ENCODE data around the gene BSDC1.

The BSDC1 gene

DNA sequence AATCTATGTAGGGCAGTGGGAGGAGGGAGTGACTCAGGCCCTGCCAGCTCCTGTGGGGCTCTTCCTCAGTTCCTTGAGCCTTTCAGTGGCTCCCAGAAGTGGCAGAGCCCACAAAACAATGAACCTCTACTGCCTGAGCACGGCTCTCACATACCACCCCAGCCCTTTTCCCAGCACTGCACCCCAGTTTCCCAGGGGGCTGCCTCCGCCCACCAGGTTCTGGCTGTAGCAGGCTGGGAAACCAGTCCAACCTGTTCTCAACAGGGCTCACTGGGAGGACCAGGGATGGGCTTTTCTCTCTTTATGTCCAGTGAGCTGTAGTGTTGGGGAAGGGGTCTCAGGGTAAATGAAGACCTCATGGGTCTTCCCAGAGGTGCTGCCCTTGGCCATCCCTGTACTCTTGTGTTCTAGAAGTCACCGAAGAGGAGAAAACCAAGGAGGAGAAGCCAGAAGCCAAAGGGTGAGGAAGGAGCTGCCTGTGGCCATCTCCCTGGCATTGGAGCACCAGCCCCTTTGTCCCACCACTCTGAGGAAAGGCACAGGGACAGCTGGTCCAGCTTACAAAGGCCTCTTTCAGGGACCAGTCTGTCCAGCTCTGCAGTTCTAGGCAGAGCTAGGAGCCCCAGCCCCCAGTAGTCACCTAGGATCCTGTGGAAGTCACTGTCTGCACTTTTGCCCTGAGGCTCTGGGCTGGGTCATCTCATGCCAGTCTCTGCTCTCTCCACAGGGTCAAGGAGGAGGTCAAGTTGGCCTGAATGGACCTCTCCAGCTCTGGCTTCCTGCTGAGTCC is 61.8 kb downstream of the BSDC1 start:
- Histone ChIP-seq H3K4me3 (ENCODE audit: low read depth, low read length) (no peak overlapping the region), H3K27ac (no peak overlapping the region), H3K9me3 (ENCODE audit: severe bottlenecking) (no peaks in the 10 kb centered on the region), H3K36me3 (peaks cover 77% of the 10 kb centered on the region), H3K27me3 (ENCODE audit: insufficient read depth, low read depth, severe bottlenecking) (no peaks in the 10 kb centered on the region)
- no peak for DNase-seq
- TF ChIP-seq, protein P1, sequence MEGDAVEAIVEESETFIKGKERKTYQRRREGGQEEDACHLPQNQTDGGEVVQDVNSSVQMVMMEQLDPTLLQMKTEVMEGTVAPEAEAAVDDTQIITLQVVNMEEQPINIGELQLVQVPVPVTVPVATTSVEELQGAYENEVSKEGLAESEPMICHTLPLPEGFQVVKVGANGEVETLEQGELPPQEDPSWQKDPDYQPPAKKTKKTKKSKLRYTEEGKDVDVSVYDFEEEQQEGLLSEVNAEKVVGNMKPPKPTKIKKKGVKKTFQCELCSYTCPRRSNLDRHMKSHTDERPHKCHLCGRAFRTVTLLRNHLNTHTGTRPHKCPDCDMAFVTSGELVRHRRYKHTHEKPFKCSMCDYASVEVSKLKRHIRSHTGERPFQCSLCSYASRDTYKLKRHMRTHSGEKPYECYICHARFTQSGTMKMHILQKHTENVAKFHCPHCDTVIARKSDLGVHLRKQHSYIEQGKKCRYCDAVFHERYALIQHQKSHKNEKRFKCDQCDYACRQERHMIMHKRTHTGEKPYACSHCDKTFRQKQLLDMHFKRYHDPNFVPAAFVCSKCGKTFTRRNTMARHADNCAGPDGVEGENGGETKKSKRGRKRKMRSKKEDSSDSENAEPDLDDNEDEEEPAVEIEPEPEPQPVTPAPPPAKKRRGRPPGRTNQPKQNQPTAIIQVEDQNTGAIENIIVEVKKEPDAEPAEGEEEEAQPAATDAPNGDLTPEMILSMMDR (IDR thresholded peaks at IDR 0.05; ENCODE audit: low read depth, low read length), result no peak

DNA sequence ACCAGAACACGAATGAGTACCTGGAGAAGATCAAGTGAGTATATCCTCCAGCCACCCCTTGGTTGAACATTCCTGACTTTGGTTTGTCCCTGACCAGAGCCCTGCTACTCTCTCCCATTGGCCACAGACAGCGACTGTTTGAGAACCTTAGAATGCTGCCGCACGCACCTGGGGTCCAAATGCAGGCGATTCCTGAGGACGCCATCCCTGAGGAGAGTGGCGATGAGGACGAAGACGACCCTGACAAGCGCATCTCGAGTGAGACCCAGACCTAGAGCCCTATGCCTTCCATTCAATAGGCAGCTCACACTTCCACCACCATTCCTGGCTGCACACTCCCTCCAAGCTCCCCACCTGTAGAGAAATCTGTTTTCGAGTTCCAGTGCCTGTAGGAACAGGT is 62.7 kb downstream of the BSDC1 start:
- H3K36me3 ChIP-seq, result peaks cover 85% of the 10 kb centered on the region
- TF ChIP-seq, protein P1 (IDR thresholded peaks at IDR 0.05; ENCODE audit: low read depth, low read length), result no peak
- H3K4me3 ChIP-seq (ENCODE audit: low read depth, low read length), result no peak overlapping the region
- H3K9me3 ChIP-seq (ENCODE audit: severe bottlenecking), result no peaks in the 10 kb centered on the region
- H3K27ac ChIP-seq, result no peak overlapping the region
- no peak for DNase-seq
- no peaks in the 10 kb centered on the region for H3K27me3 ChIP-seq (ENCODE audit: insufficient read depth, low read depth, severe bottlenecking)

DNA sequence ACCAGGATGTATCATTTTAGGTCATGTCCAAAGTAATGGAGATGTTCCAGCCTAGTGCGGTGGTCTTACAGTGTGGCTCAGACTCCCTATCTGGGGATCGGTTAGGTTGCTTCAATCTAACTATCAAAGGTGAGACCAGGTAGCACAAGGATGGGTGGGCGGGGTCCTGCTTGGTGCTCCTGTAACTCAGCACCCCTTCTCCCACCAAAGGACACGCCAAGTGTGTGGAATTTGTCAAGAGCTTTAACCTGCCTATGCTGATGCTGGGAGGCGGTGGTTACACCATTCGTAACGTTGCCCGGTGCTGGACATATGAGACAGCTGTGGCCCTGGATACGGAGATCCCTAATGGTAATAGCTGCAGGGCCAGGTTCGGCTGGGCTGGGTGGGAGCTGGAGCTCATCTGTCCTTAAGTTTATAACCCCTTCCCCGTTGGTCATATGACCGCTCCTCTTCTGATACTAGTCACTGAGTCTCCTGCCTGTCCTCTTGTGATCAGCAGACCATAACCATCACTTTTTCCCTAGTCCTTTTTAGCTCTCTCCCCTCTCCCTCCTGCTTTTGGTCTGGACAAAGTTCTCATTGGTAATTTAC is 63.6 kb downstream of the BSDC1 start:
- TF ChIP-seq, protein P1 (IDR thresholded peaks at IDR 0.05; ENCODE audit: low read depth, low read length), result no peak
- peaks cover 93% of the 10 kb centered on the region for H3K36me3 ChIP-seq

DNA sequence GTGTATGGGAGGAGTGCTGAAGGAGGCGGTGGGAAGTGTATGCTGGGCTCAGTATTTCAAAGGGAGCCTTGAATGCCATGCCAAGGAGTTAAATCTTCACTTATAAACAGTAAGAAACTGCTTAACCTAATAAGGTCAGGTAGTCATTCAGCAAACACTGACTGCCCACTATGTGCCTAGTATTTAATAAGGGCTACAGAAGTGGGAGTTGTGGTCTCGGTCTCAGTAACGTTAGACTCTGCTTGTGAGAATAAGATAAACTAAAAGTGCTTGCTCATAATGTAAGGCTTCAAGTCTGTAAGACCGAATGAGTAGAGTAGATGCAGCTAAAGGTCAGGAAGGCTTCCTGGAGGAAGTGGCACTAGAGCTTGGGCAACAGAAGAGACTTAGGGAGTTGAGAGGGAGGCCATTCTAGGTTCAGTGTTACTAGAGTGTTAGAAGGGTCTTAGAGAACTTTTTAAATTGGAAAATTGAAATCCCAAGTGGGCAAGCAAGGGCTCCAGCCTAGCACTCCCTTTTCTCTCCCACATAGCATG is 64.2 kb downstream of the BSDC1 start:
- TF ChIP-seq, protein P1 (IDR thresholded peaks at IDR 0.05; ENCODE audit: low read depth, low read length), result no peak
- no peak for DNase-seq
- H3K36me3 ChIP-seq, result peaks cover 98% of the 10 kb centered on the region
- H3K27me3 ChIP-seq (ENCODE audit: insufficient read depth, low read depth, severe bottlenecking), result no peaks in the 10 kb centered on the region
- no peaks in the 10 kb centered on the region for H3K9me3 ChIP-seq (ENCODE audit: severe bottlenecking)
- no peak overlapping the region for H3K27ac ChIP-seq
- no peak overlapping the region for H3K4me3 ChIP-seq (ENCODE audit: low read depth, low read length)

More for the DNA sequence above, 63.6 kb downstream of the BSDC1 start:
- Histone ChIP-seq H3K9me3 (ENCODE audit: severe bottlenecking) (no peaks in the 10 kb centered on the region), H3K4me3 (ENCODE audit: low read depth, low read length) (no peak overlapping the region), H3K27ac (no peak overlapping the region), H3K27me3 (ENCODE audit: insufficient read depth, low read depth, severe bottlenecking) (no peaks in the 10 kb centered on the region)
- DNase-seq, result no peak

DNA sequence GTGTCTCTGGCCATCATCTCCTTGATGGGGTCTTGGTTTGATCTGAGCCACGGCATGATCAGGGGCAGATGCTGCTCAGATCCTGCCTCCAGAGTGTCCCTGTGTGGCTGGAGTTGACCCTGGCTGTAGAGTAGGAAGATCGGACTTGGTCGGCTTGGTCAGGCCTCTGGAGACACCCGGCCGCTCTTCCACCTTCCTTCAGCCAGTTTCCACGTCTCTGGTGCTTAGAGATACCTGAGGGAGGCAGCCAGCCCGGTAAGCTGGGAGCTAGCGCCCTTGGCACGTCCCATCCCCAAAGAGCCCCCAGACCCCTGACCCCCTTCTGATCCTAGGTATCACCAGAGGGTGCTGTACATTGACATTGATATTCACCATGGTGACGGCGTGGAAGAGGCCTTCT is 67.0 kb downstream of the BSDC1 start:
- H3K36me3 ChIP-seq, result peaks cover 86% of the 10 kb centered on the region
- TF ChIP-seq, protein P1 (IDR thresholded peaks at IDR 0.05; ENCODE audit: low read depth, low read length), result no peak
- H3K9me3 ChIP-seq (ENCODE audit: severe bottlenecking), result no peaks in the 10 kb centered on the region
- DNase-seq, result no peak
- no peak overlapping the region for H3K4me3 ChIP-seq (ENCODE audit: low read depth, low read length)
- no peak overlapping the region for H3K27ac ChIP-seq
- H3K27me3 ChIP-seq (ENCODE audit: insufficient read depth, low read depth, severe bottlenecking), result no peaks in the 10 kb centered on the region
